Fibroblast of lung (primary cell): ENCODE results near the gene ANKRD45. TPM values are rescaled to one million over a fixed set of nuclear protein-coding genes. Genes with fewer than 3 reads are reported as not detected.

Experiments
- DNase-seq, 2 donors: peaks; one replicate each; pipeline versions ENCODE4 v3.0.0 to v3.0.0-alpha.2; 2010; ENCODE audit warnings: low read depth in 2 of 2
- H2AFZ ChIP-seq: 2 replicates; pipeline ENCODE4 v1.5.1; 2012; ENCODE audit warnings: low read length, control low read depth, inconsistent platforms
- H3K27ac ChIP-seq: 2 replicates; pipeline ENCODE4 v1.5.1; 2011; ENCODE audit warnings: low read length, control low read depth; ENCODE audit not compliant: insufficient read depth
- H3K27me3 ChIP-seq: 2 replicates; pipeline ENCODE4 v1.5.1; 2011; ENCODE audit warnings: mild to moderate bottlenecking, low read length; ENCODE audit not compliant: control insufficient read depth, insufficient read depth
- H3K36me3 ChIP-seq: 2 replicates; pipeline ENCODE4 v1.5.1; 2011; ENCODE audit warnings: low read length; ENCODE audit not compliant: control insufficient read depth, insufficient read depth
- H3K4me1 ChIP-seq: 2 replicates; pipeline ENCODE4 v1.5.1; 2011; ENCODE audit warnings: low read length; ENCODE audit not compliant: control insufficient read depth, insufficient read depth; ENCODE audit errors: extremely low read depth
- H3K4me2 ChIP-seq: 2 replicates; pipeline ENCODE4 v1.5.1; 2011; ENCODE audit warnings: low read length, control low read depth; ENCODE audit not compliant: insufficient read depth; ENCODE audit errors: extremely low read depth
- H3K4me3 ChIP-seq, 4 experiments: fragments of 200-600 bp in 1 of 4; sonication (generic) in 1 of 4; replicated peaks in 1 of 4; 2 replicates each; pipeline ENCODE4 v1.5.1; 2011 to 2016; ENCODE audit warnings: low read length in 4 of 4, low read depth in 3 of 4, mild to moderate bottlenecking in 3 of 4, control low read depth in 2 of 4, inconsistent platforms in 1 of 4, mixed read lengths in 1 of 4; ENCODE audit not compliant: insufficient read depth in 1 of 4; ENCODE audit errors: control extremely low read depth in 1 of 4
- H3K79me2 ChIP-seq: 2 replicates; pipeline ENCODE4 v1.5.1; 2012; ENCODE audit warnings: mild to moderate bottlenecking, low read length, inconsistent platforms; ENCODE audit not compliant: control insufficient read depth, insufficient read depth
- H3K9ac ChIP-seq: 2 replicates; pipeline ENCODE4 v1.5.1; 2011; ENCODE audit warnings: mild to moderate bottlenecking, low read length, control low read depth; ENCODE audit not compliant: insufficient read depth
- H3K9me3 ChIP-seq: 2 replicates; pipeline ENCODE4 v1.5.1; 2012; ENCODE audit warnings: low read depth, low read length; ENCODE audit not compliant: control insufficient read depth, insufficient read depth
- H4K20me1 ChIP-seq: 2 replicates; pipeline ENCODE4 v1.5.1; 2011; ENCODE audit warnings: low read length; ENCODE audit not compliant: control insufficient read depth, insufficient read depth; ENCODE audit errors: extremely low read depth
- EZH2 ChIP-seq: IDR thresholded peaks from 2 replicates; pipeline ENCODE4 v1.5.1; 2012; ENCODE audit warnings: low read length, control low read depth, mild to moderate bottlenecking; ENCODE audit errors: missing control alignments
- polyA plus RNA-seq, 2 donors: library from polyadenylated mRNA; depleted of rRNA in 1 of 2; stranded (reverse) in 1 of 2; unstranded in 1 of 2; fragments of >200 nt; gene quantifications; 2 replicates each; pipeline ENCODE4 v1.2.1, GENCODE V29; 2011 to 2012; ENCODE audit warnings: missing spikeins in 1 of 2
- total RNA-seq: library from RNA; depleted of rRNA; stranded (reverse); fragments of >200 nt; gene quantifications from 2 replicates; pipeline ENCODE4 v1.2.1, GENCODE V29; 2014
- TF ChIP-seq, protein P1 (sequence below), 2 donors: IDR thresholded peaks in 1 of 2; conservative IDR thresholded peaks in 1 of 2; 1 replicate in 1 of 2; 2 replicates in 1 of 2; pipeline ENCODE4 v1.5.1; 2011 to 2012; ENCODE audit warnings: low read length in 2 of 2, control low read depth in 1 of 2, inconsistent platforms in 1 of 2, low read depth in 1 of 2, mild to moderate bottlenecking in 1 of 2

The ANKRD45 gene
- total and polyA plus RNA-seq, 2 donors (not counting 1 experiment from before 2014, with no cell fraction given): 0.43 to 1.7 TPM

DNA sequence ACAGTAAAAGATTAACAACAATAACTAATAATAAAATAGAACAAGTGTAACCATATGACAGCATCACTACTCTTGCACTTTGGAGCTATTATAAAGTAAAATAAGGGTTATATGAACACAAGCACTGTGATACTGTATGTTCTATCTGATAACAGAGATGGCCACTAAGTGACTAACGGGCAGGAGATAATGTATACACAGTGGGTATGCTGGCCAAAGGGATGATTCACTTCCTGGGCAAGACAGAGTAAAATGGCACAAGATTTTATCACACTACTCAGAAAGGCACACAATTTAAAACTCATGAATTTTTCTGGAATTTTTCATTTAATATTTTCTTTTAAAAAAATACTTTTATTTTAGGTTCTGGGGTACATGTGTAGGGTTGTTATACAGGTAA lies 79.1 kb downstream of the ANKRD45 start:
- no peak overlapping the region for H3K4me3 ChIP-seq
- no peaks in the 10 kb centered on the region for H3K27me3 ChIP-seq
- H3K4me2 ChIP-seq: no peak overlapping the region
- no peaks in the 10 kb centered on the region for H3K9me3 ChIP-seq
- TF ChIP-seq EZH2: no peak
- TF ChIP-seq, protein P1, sequence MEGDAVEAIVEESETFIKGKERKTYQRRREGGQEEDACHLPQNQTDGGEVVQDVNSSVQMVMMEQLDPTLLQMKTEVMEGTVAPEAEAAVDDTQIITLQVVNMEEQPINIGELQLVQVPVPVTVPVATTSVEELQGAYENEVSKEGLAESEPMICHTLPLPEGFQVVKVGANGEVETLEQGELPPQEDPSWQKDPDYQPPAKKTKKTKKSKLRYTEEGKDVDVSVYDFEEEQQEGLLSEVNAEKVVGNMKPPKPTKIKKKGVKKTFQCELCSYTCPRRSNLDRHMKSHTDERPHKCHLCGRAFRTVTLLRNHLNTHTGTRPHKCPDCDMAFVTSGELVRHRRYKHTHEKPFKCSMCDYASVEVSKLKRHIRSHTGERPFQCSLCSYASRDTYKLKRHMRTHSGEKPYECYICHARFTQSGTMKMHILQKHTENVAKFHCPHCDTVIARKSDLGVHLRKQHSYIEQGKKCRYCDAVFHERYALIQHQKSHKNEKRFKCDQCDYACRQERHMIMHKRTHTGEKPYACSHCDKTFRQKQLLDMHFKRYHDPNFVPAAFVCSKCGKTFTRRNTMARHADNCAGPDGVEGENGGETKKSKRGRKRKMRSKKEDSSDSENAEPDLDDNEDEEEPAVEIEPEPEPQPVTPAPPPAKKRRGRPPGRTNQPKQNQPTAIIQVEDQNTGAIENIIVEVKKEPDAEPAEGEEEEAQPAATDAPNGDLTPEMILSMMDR (conservative IDR thresholded peaks at IDR 0.05 in 1 of 2, IDR thresholded peaks at IDR 0.05 in 1 of 2; ENCODE audit: low read depth in 1 of 2, low read length in 2 of 2): no peak
- no peaks in the 10 kb centered on the region for H3K79me2 ChIP-seq
- no peaks in the 10 kb centered on the region for H4K20me1 ChIP-seq
- H3K4me1 ChIP-seq: no peaks in the 10 kb centered on the region
- H2AFZ ChIP-seq: no peak overlapping the region
- H3K9ac ChIP-seq: no peak overlapping the region
- no peaks in the 10 kb centered on the region for H3K36me3 ChIP-seq
- peak in 1 of 2 donors; percentile 8 for DNase-seq
- H3K27ac ChIP-seq: no peak overlapping the region

DNA sequence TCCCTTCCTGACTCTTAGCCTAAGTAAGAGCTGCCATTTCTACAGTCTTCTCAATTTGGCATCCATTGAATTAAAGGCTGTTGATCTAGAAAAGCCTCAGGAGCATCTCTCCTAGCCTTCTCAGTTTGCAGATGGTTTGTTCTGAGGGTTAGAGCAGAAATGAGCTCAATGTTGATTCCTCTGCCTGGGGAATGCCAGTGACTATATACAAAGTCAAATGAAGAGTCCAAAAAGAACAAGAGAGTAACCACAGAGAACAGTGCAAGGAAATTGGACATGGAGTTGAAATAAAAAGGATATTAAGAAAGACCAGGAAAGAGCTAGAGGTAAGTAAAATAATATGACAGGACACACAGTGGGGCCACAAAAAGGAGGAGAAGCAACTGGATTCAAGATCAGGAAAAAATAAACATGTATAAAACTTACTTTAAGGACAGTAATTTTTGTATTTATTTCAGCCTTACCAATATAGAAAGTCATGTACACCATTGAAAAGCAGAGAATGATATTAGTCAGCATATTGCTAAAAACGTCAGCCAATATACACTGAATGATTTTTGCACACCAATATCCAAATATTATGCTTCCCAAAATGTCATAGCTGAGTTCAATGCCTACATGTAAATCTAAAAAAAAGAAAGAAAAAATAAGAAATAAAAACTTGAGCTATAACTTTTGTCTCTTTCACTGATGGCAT lies 88.1 kb downstream of the ANKRD45 start:
- Histone ChIP-seq H3K9ac (no peak overlapping the region), H4K20me1 (no peaks in the 10 kb centered on the region)

DNA sequence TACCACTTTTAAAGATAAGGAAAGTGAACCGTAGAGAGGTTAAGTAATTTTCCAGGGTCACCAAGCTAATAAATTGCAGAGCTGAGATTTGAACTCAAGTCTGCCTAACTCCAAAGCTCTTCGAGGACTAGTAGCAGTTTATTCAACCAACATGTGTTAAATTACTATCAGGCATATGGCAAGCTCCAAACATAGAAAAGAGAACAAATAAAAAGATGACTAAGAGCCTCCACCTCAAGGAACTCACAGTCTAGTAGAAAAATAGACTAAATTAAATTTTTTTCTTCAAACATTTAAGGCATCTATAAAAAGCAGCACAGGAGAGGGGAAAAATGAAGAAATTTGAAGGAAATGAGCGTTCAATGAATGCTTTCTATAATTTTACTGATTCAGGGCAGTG lies 89.0 kb downstream of the ANKRD45 start:
- Histone ChIP-seq H3K4me3 (no peak overlapping the region), H3K27ac (no peak overlapping the region), H3K36me3 (no peaks in the 10 kb centered on the region), H2AFZ (no peak overlapping the region), H3K27me3 (peaks cover 13% of the 10 kb centered on the region), H3K4me2 (no peak overlapping the region), H4K20me1 (no peaks in the 10 kb centered on the region), H3K79me2 (no peaks in the 10 kb centered on the region), H3K4me1 (no peaks in the 10 kb centered on the region), H3K9me3 (no peaks in the 10 kb centered on the region), H3K9ac (no peak overlapping the region)
- TF ChIP-seq EZH2: no peak
- TF ChIP-seq, protein P1 (conservative IDR thresholded peaks at IDR 0.05 in 1 of 2, IDR thresholded peaks at IDR 0.05 in 1 of 2; ENCODE audit: low read depth in 1 of 2, low read length in 2 of 2): no peak
- no peak for DNase-seq

More for the DNA sequence above, 88.1 kb downstream of the ANKRD45 start:
- Histone ChIP-seq H3K9me3 (no peaks in the 10 kb centered on the region), H3K27ac (no peak overlapping the region), H2AFZ (no peak overlapping the region), H3K79me2 (no peaks in the 10 kb centered on the region), H3K4me3 (no peak overlapping the region), H3K4me2 (no peak overlapping the region), H3K4me1 (no peaks in the 10 kb centered on the region), H3K27me3 (peaks cover 13% of the 10 kb centered on the region), H3K36me3 (no peaks in the 10 kb centered on the region)
- TF ChIP-seq EZH2: no peak
- TF ChIP-seq, protein P1 (conservative IDR thresholded peaks at IDR 0.05 in 1 of 2, IDR thresholded peaks at IDR 0.05 in 1 of 2; ENCODE audit: low read depth in 1 of 2, low read length in 2 of 2): no peak
- no peak for DNase-seq
